Activated CD4-positive, alpha-beta T cell treated with anti-CD3 and anti-CD28 coated beads for 36 hours (primary cell): Measurements from ENCODE around the gene SCAF4. TPM values are rescaled to one million over a fixed set of nuclear protein-coding genes. Genes with fewer than 3 reads are reported as not detected.
A peak's percentile ranks its signal among the peaks of the same experiment; 100 is the strongest.
"Not testable (repeated sequence)": the region's sequence is repeated elsewhere in the genome, so short reads cannot be mapped to it uniquely, and the experiment has no call there.

Experiments
- ATAC-seq: fragments of 200-7000 bp; cut with Tn5 transposase; one replicate; pipeline ENCODE4 v1.10.0; 2021; ENCODE audit warnings: mild to moderate bottlenecking, moderate library complexity
- CTCF ChIA-PET: fragments of 350-600 bp; sonication (Branson Sonifier 250); formaldehyde crosslinking; loops from one replicate; lab custom pipeline; 2021; ENCODE audit warnings: antibody characterized with exemption; lab: Charles Lee
- POLR2A ChIA-PET: fragments of 350-600 bp; sonication (Branson Sonifier 250); formaldehyde crosslinking; loops from one replicate; lab custom pipeline; 2021; ENCODE audit warnings: antibody characterized with exemption, inconsistent platforms; lab: Charles Lee
- DNase-seq: peaks from one replicate; pipeline ENCODE4 v3.0.0-alpha.2; 2020
- H3K27ac Mint-ChIP-seq: one replicate; pipeline ENCODE4 v1.8.0; 2021; ENCODE audit warnings: mixed read lengths
- H3K27me3 Mint-ChIP-seq: one replicate; pipeline ENCODE4 v1.8.0; 2021; ENCODE audit warnings: mixed read lengths
- H3K36me3 Mint-ChIP-seq: one replicate; pipeline ENCODE4 v1.8.0; 2021; ENCODE audit warnings: low read depth, mixed read lengths
- H3K4me1 Mint-ChIP-seq: one replicate; pipeline ENCODE4 v1.8.0; 2021; ENCODE audit warnings: mixed read lengths
- H3K4me3 Mint-ChIP-seq: one replicate; pipeline ENCODE4 v1.8.0; 2021; ENCODE audit warnings: mild to moderate bottlenecking, moderate library complexity, mixed read lengths
- H3K9me3 Mint-ChIP-seq: one replicate; pipeline ENCODE4 v1.8.0; 2021; ENCODE audit warnings: low read depth, mixed read lengths
- intact Hi-C, 2 experiments: fragments of 100-400 bp; cut with DNase I in 1 of 2; cut with micrococcal nuclease in 1 of 2; formaldehyde crosslinking; loops; one replicate each; pipeline versions ENCODE4 v1.14.2 to v1.15.1; 2022 to 2024; cut with DNase I, micrococcal nuclease
- total RNA-seq, 2 experiments: library from RNA; stranded (reverse); gene quantifications; one replicate each; pipeline ENCODE4 v1.2.3, GENCODE V29; 2021

Gene SCAF4
- total RNA-seq, 2 experiments from 2014 or later = 47.1 to 62.8 TPM

DNA sequence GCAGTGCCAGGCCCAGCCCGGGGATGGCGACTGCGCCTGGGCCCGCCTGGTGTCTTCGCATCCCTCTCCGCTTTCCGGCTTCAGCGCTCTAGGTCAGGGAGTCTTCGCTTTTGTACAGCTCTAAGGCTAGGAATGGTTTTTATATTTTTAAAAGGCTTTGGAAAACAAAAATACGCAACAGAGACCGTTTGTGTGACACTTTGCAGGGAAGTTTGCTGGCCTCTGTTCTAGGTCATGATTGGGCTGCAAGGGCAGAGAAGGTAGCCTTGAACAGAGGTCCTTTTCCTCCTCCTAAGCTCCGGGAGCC, 71.7 kb downstream of the SCAF4 start:
- Mint-ChIP-seq H3K4me3 (peak overlapping the region; percentile 88), H3K27me3 (no peaks in the 10 kb centered on the region), H3K27ac (peak overlapping the region; percentile 95), H3K4me1 (peaks cover 66% of the 10 kb centered on the region), H3K36me3 (peaks cover 44% of the 10 kb centered on the region), H3K9me3 (no peaks in the 10 kb centered on the region)
- ChIA-PET CTCF (no interaction called here), POLR2A (interaction anchor here (0.9 kb wide), 1 partner anchor 9 kb away, joined by 5 read pairs; no protein-coding TSS in a partner anchor)
- intact Hi-C loops = loop anchor here in 1 of 2 experiments (10.0 kb wide), 1 partner anchor 835 kb away; no protein-coding TSS in a partner anchor
- no peak for DNase-seq
- peak; percentile 15 for ATAC-seq

DNA sequence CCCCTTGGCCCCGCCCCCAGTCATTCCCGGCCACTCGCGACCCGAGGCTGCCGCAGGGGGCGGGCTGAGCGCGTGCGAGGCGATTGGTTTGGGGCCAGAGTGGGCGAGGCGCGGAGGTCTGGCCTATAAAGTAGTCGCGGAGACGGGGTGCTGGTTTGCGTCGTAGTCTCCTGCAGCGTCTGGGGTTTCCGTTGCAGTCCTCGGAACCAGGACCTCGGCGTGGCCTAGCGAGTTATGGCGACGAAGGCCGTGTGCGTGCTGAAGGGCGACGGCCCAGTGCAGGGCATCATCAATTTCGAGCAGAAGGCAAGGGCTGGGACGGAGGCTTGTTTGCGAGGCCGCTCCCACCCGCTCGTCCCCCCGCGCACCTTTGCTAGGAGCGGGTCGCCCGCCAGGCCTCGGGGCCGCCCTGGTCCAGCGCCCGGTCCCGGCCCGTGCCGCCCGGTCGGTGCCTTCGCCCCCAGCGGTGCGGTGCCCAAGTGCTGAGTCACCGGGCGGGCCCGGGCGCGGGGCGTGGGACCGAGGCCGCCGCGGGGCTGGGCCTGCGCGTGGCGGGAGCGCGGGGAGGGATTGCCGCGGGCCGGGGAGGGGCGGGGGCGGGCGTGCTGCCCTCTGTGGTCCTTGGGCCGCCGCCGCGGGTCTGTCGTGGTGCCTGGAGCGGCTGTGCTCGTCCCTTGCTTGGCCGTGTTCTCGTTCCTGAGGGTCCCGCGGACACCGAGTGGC, 72.2 kb downstream of the SCAF4 start, which contains the start of gene SOD1:
SOD1 (plus strand) TSS at position 158 of the 723 bp plus-strand sequence; CDS start at position 235, 77 bp downstream.
- DNase-seq = peak; percentile 97
- Mint-ChIP-seq H3K9me3 (no peaks in the 10 kb centered on the region), H3K36me3 (peaks cover 41% of the 10 kb centered on the region), H3K27ac (peak within 1 kb of the TSS; percentile 99), H3K4me3 (peak within 1 kb of the TSS; percentile 88), H3K4me1 (peaks cover 68% of the 10 kb centered on the region), H3K27me3 (no peaks in the 10 kb centered on the region)
- POLR2A ChIA-PET = interaction anchor here (0.9 kb wide), 1 partner anchor 9 kb away, joined by 5 read pairs; no protein-coding TSS in a partner anchor
- CTCF ChIA-PET = no interaction called here
- intact Hi-C loops = loop anchor here (1.0 to 10.0 kb wide), 12 partner anchors 10 to 835 kb away; partner anchors contain the start of genes MIS18A (in 1 of the 2) and SCAF4 (in 1 of the 2)
- ATAC-seq = peak; percentile 93

DNA sequence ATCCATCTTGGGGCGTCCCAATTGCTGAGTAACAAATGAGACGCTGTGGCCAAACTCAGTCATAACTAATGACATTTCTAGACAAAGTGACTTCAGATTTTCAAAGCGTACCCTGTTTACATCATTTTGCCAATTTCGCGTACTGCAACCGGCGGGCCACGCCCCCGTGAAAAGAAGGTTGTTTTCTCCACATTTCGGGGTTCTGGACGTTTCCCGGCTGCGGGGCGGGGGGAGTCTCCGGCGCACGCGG, 72.7 kb downstream of the SCAF4 start:
- Mint-ChIP-seq H3K27me3 (no peaks in the 10 kb centered on the region), H3K36me3 (peaks cover 37% of the 10 kb centered on the region), H3K27ac (peak overlapping the region; percentile 99), H3K4me1 (peaks cover 65% of the 10 kb centered on the region), H3K4me3 (peak overlapping the region; percentile 88), H3K9me3 (no peaks in the 10 kb centered on the region)
- intact Hi-C loops = loop anchor here (1.0 to 5.0 kb wide), 11 partner anchors 10 to 620 kb away; partner anchors contain the start of genes MIS18A (in 1 of the 2) and SCAF4 (in 1 of the 2)
- DNase-seq = no peak
- POLR2A ChIA-PET = no interaction called here
- CTCF ChIA-PET = no interaction called here
- ATAC-seq = peak; percentile 53

DNA sequence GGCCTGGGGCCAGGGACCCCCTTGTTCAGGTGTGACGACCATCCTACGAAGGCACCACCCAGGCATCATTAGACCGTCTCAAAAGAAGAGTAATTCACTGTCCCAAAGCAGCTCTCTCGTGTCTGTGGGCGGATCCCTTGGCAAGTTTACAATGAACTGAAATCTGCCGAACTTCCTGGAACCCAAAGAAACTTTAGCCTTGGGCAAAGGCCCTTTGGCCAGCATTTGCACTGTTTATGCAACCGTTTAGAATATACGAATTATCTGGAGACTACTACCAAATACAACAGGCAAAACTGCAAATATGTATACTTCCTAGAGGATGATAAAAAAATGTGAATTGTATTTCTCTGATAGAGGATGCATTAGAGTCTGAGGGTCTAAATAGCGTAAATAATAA, 73.9 kb downstream of the SCAF4 start:
- Mint-ChIP-seq H3K4me3 (no peak overlapping the region), H3K9me3 (no peaks in the 10 kb centered on the region), H3K4me1 (peaks cover 55% of the 10 kb centered on the region), H3K27ac (no peak overlapping the region), H3K36me3 (peaks cover 28% of the 10 kb centered on the region), H3K27me3 (no peaks in the 10 kb centered on the region)
- CTCF ChIA-PET = no interaction called here
- intact Hi-C loops = loop anchor here (2.0 to 5.0 kb wide), 7 partner anchors 71 to 621 kb away; partner anchors contain the start of gene MIS18A (in 1 of the 2)
- DNase-seq (no peak), ATAC-seq (no peak)
- POLR2A ChIA-PET = no interaction called here

DNA sequence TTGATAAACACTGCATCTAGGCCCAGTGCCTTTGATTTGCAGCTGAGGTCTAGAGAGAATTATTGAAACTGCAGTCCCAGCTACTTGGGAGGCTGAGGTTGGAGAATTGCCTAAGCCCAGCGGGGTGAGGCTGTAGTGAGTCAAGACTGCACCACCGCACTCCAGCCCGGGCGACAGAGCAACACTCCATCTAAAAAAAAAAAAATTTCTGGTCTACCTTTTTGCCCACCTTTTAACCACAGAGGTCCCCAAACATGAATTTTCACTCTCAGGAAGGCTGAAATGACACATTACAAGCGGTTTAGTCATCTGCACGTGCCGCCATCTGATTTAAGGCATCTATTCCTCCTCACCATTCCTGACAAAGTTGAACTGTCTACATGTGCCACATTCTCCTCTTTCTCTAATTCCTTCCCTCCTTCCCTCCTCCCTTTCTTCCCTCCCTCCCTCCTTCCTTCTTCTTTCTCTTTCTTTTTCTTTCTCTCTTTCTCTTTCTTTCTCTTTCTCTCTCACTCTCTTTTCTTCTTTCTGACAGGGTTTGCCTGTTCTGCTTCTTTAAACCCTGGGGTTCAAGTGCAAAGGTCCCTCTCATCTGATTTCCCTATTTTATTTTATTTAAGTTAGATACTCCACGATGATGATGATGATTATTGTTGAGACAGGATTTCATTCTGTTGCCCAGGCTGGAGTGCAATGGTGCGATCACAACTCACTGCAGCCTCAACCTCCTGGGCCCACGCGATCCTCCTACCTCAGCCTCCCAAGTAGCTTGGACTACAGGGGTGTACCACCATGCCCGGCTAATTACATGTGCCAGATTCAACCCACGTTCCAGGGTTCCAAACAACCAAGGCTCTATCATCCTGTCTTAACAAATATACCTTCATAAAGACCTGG, 75.5 kb downstream of the SCAF4 start:
- DNase-seq (peak; percentile 69), ATAC-seq (peak; percentile 5)
- CTCF ChIA-PET = no interaction called here

DNA sequence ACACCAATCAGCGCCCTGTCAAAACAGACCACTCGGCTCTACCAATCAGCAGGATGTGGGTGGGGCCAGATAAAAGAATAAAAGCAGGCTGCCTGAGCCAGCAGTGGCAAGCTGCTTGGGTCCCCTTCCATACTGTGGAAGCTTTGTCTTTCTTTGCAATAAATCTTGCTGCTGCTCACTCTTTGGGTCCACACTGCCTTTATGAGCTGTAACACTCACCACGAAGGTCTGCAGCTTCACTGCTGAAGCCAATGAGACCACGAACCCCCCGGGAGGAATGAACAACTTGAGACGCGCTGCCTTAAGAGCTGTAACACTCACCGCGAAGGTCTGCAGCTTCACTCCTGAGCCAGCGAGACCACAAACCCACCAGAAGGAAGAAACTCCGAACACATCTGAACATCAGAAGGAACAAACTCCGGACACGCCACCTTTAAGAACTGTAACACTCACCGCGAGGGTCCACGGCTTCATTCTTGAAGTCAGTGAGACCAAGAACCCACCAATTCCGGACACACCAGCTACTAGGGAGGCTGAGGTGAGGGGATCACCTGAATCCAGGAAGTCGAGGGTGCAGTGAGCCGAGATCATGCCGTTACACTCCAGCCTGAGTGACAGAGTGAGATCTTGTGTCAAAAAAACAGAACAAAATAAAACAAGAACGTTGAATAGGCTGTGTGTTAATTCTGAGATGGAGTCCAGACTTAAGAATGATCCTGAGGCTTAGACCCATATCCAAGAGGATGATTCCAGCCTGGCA, 76.9 kb downstream of the SCAF4 start:
- H3K9me3 Mint-ChIP-seq, POLR2A ChIA-PET, H3K27me3 Mint-ChIP-seq, ATAC-seq, H3K36me3 Mint-ChIP-seq: not testable (repeated sequence)
- Mint-ChIP-seq H3K4me3 (peak overlapping the region; percentile 64), H3K4me1 (peaks cover 29% of the 10 kb centered on the region), H3K27ac (peak overlapping the region; percentile 55)
- DNase-seq = peak; percentile 17
- intact Hi-C loops = loop anchor here in 1 of 2 experiments (5.0 kb wide), 3 partner anchors 98 to 473 kb away; no protein-coding TSS in a partner anchor
- CTCF ChIA-PET = interaction anchor here (0.9 kb wide), 1 partner anchor 50 kb away, joined by 3 read pairs; no protein-coding TSS in a partner anchor

More for the DNA sequence above, 75.5 kb downstream of the SCAF4 start:
- no peak overlapping the region for H3K27ac Mint-ChIP-seq
- peaks cover 15% of the 10 kb centered on the region for H3K36me3 Mint-ChIP-seq
- no peaks in the 10 kb centered on the region for H3K9me3 Mint-ChIP-seq
- POLR2A ChIA-PET = interaction anchor here (1.0 kb wide), 1 partner anchor 329 kb away, joined by 4 read pairs; no protein-coding TSS in a partner anchor
- H3K4me1 Mint-ChIP-seq = peaks cover 39% of the 10 kb centered on the region
- no peak overlapping the region for H3K4me3 Mint-ChIP-seq
- intact Hi-C loops = loop anchor here in 1 of 2 experiments (5.0 kb wide), 3 partner anchors 99 to 474 kb away; no protein-coding TSS in a partner anchor
- H3K27me3 Mint-ChIP-seq = no peaks in the 10 kb centered on the region

DNA sequence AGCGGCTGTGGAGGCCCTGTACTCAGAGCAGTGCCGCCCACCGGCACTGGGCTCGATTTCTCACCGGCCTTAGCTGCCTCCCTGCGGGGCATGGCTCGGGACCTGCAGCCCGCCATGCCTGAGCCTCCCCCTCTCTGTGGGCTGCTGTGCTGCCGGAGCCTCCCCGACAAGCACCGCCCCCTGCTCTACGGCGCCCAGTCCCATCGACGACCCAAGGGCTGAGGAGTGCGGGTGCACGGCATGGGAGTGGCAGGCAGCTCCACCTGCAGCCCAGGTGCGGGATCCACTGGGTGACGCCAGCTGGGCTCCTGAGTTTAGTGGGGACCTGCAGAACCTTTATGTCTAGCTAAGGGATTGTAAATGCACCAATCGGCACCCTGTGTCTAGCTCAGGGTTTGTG, 77.6 kb downstream of the SCAF4 start:
- intact Hi-C loops = no loop called here
- Mint-ChIP-seq H3K27ac (no peak overlapping the region), H3K4me1 (peaks cover 29% of the 10 kb centered on the region), H3K36me3 (no peaks in the 10 kb centered on the region), H3K4me3 (no peak overlapping the region), H3K27me3 (no peaks in the 10 kb centered on the region), H3K9me3 (peaks cover 5% of the 10 kb centered on the region)
- ATAC-seq = no peak
- CTCF ChIA-PET = interaction anchor here (0.9 kb wide), 1 partner anchor 49 kb away, joined by 3 read pairs; no protein-coding TSS in a partner anchor
- DNase-seq = no peak
- POLR2A ChIA-PET = no interaction called here

DNA sequence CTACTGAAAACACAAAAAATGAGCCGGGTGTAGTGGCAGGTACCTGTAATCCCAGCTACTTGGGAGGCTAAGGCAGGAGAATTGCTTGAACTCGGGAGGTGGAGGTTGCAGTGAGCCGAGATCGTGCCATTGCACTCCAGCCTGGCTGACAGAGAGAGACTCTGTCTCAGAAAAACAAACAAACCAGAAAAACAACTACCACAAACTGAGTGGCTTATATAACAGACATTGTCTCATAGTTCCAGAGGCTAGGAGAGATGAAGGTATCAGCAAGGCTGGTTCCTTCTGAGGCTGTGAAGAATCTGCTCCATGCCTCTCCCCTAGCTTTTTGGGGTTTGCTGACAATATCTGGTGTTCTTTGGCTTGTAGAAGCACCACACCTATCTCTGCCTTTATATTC, 80.4 kb downstream of the SCAF4 start:
- peaks cover 18% of the 10 kb centered on the region for H3K4me1 Mint-ChIP-seq
- H3K9me3 Mint-ChIP-seq, POLR2A ChIA-PET, H3K36me3 Mint-ChIP-seq, ATAC-seq, H3K4me3 Mint-ChIP-seq, H3K27me3 Mint-ChIP-seq, H3K27ac Mint-ChIP-seq, intact Hi-C loops, CTCF ChIA-PET, DNase-seq: not testable (repeated sequence)

DNA sequence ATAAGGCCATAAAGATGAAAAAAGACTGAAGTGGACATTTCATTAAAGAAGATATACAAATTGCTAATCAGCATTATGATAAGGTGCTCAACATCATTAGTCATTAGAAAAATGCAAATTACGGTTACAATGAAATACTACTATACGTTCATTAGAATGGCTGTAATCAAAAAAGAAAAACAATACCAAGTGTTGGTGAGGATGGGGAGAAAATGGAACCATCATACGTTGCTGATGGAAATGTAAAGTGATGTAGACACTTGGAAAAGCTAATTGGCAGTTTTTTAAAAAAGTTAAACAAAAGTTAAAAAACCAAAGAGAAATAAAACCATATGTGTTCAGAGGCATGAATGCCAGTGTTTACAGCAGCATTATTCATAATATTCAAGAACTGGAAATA, 81.0 kb downstream of the SCAF4 start:
- intact Hi-C loops = no loop called here
- Mint-ChIP-seq H3K4me1 (peaks cover 13% of the 10 kb centered on the region), H3K27ac (no peak overlapping the region), H3K4me3 (no peak overlapping the region), H3K27me3 (no peaks in the 10 kb centered on the region), H3K9me3 (peaks cover 5% of the 10 kb centered on the region), H3K36me3 (no peaks in the 10 kb centered on the region)
- ATAC-seq (no peak), DNase-seq (no peak)
- ChIA-PET POLR2A (no interaction called here), CTCF (no interaction called here)

DNA sequence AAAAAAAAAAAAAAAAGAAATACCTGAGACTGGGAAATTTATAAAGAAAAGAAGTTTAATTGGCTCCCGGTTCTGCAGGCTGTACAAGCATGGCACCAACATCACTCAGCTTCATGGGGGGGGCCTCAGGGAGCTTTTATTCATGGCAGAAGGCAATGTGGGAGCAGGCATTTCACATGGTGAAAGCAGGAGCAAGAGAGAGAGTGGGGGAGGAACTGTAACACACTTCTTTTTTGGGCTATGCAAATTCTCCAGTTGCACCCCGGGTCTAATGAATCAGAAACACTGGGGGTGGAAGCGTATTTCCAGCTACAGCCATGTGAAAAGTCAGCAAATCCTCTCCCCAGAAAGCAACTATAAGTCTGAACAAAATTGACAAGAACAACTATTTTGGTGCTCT, 84.3 kb downstream of the SCAF4 start:
- intact Hi-C loops = no loop called here
- Mint-ChIP-seq H3K27ac (no peak overlapping the region), H3K4me3 (no peak overlapping the region), H3K4me1 (no peaks in the 10 kb centered on the region), H3K9me3 (peaks cover 5% of the 10 kb centered on the region), H3K27me3 (peaks cover 1% of the 10 kb centered on the region), H3K36me3 (no peaks in the 10 kb centered on the region)
- CTCF ChIA-PET = no interaction called here
- ATAC-seq = no peak
- no peak for DNase-seq
- POLR2A ChIA-PET = no interaction called here

DNA sequence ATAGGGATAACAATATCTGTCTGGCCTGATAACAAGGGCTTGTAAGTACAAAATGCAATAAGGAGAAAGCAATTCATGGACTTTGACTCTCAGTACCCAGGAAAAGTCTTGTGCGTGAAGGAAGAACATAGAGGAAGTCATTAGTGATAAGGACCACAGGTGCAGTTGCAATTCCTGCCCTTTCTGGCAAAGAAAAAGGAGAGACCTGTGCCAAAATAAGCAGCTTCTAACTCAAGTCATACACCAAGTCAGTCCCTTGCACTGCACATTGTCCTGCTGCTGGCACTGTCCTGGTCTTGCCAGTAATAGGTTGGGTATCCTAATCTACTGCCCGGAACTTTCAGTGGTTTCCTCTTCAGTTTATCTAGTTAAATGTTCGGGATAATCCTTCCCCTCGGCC, 87.3 kb downstream of the SCAF4 start:
- Mint-ChIP-seq H3K36me3 (no peaks in the 10 kb centered on the region), H3K27ac (no peak overlapping the region), H3K9me3 (no peaks in the 10 kb centered on the region), H3K27me3 (peaks cover 1% of the 10 kb centered on the region), H3K4me3 (no peak overlapping the region), H3K4me1 (no peaks in the 10 kb centered on the region)
- intact Hi-C loops = no loop called here
- ChIA-PET POLR2A (no interaction called here), CTCF (no interaction called here)
- no peak for ATAC-seq
- DNase-seq = no peak
